Measurements from ENCODE around the gene MAP2K7.

- no peak for TF ChIP-seq CTCF (IDR thresholded peaks at IDR 0.05)
- no peak for TF ChIP-seq EP300 (IDR thresholded peaks at IDR 0.05)
Observed at GRCh38 chr19:7913652-7914051, 10.0 kb downstream of the MAP2K7 start.
